ENCODE measurements around the gene DEPDC5. TPM values are rescaled to one million over a fixed set of nuclear protein-coding genes. Genes with fewer than 3 reads are reported as not detected.
"Not testable (repeated sequence)": the region's sequence is repeated elsewhere in the genome, so short reads cannot be mapped to it uniquely, and the experiment has no call there.

DEPDC5 gene
- total RNA-seq, 1 donor from 2014 or later: 15.2 TPM

GRCh38 chr22:31815383-31815814 is 61.6 kb downstream of the DEPDC5 start:
- not testable (repeated sequence) for DNase-seq

GRCh38 chr22:31816750-31817149 is 62.9 kb downstream of the DEPDC5 start:
- no peak for DNase-seq

- DNase-seq: no peak
Observed at GRCh38 chr22:31818481-31819392, 64.9 kb downstream of the DEPDC5 start.

GRCh38 chr22:31820655-31821054 is 66.8 kb downstream of the DEPDC5 start:
- DNase-seq: no peak

GRCh38 chr22:31821572-31821971 is 67.8 kb downstream of the DEPDC5 start:
- DNase-seq: no peak

GRCh38 chr22:31822523-31822922 is 68.7 kb downstream of the DEPDC5 start:
- no peak for DNase-seq

- no peak for DNase-seq
Observed at GRCh38 chr22:31825513-31825912, 71.7 kb downstream of the DEPDC5 start.

- peak; percentile 15 for DNase-seq
Observed at GRCh38 chr22:31826443-31826842, 72.6 kb downstream of the DEPDC5 start.

GRCh38 chr22:31828739-31829138 is 74.9 kb downstream of the DEPDC5 start:
- no peak for DNase-seq

- DNase-seq: no peak
Observed at GRCh38 chr22:31829505-31829904, 75.7 kb downstream of the DEPDC5 start.

GRCh38 chr22:31830721-31831070 is 76.9 kb downstream of the DEPDC5 start:
- DNase-seq: no peak

- DNase-seq: no peak
Observed at GRCh38 chr22:31833930-31834329, 80.1 kb downstream of the DEPDC5 start.

GRCh38 chr22:31836010-31836409 is 82.2 kb downstream of the DEPDC5 start:
- no peak for DNase-seq

- no peak for DNase-seq
Observed at GRCh38 chr22:31838917-31839316, 85.1 kb downstream of the DEPDC5 start.

GRCh38 chr22:31839986-31840385 is 86.2 kb downstream of the DEPDC5 start:
- DNase-seq: no peak

- no peak for DNase-seq
Observed at GRCh38 chr22:31840585-31840984, 86.8 kb downstream of the DEPDC5 start.

- DNase-seq: no peak
Observed at GRCh38 chr22:31841078-31841827, 87.4 kb downstream of the DEPDC5 start.

- DNase-seq: no peak
Observed at GRCh38 chr22:31843526-31843925, 89.7 kb downstream of the DEPDC5 start.

GRCh38 chr22:31844941-31845340 is 91.1 kb downstream of the DEPDC5 start:
- DNase-seq: no peak

- DNase-seq: no peak
Observed at GRCh38 chr22:31846161-31847115, 92.6 kb downstream of the DEPDC5 start.

- DNase-seq: no peak
Observed at GRCh38 chr22:31848411-31848810, 94.6 kb downstream of the DEPDC5 start.

GRCh38 chr22:31850135-31850534 is 96.3 kb downstream of the DEPDC5 start:
- no peak for DNase-seq
